Inflammatory macrophage (primary cell): ENCODE results near the gene TMEM178B.
"Not testable (repeated sequence)": the region's sequence is repeated elsewhere in the genome, so short reads cannot be mapped to it uniquely, and the experiment has no call there.

ENCODE experiments used
- DNase-seq, 2 donors: peaks; one replicate each; pipeline ENCODE4 v3.0.0-alpha.2; 2020 to 2022
- total RNA-seq, 18 experiments: gene quantifications; one replicate each; lab custom pipeline; 2026; ENCODE audit warnings: mixed read lengths in 6 of 18, inconsistent platforms in 2 of 18; lab: John Stamatoyannopoulos, UW

TMEM178B gene
- total RNA-seq = 0 to 0.25 (median 0.05) reads per million in 18 experiments

- DNase-seq = no peak
Measured at GRCh38 chr7:141073641-141074161, at the start of gene TMEM178B. TSS of gene TMEM178B (plus strand) at chr7:141074064.

- DNase-seq = no peak
Measured at GRCh38 chr7:141024668-141025067, 49.2 kb upstream of the TMEM178B start.

- no peak for DNase-seq
Measured at GRCh38 chr7:141027043-141027442, 46.8 kb upstream of the TMEM178B start.

GRCh38 chr7:141028767-141029166 is 45.1 kb upstream of the TMEM178B start:
- DNase-seq = no peak

GRCh38 chr7:141032539-141033323 is 41.1 kb upstream of the TMEM178B start:
- not testable (repeated sequence) for DNase-seq

GRCh38 chr7:141038100-141038499 is 35.8 kb upstream of the TMEM178B start:
- not testable (repeated sequence) for DNase-seq

- DNase-seq = peak; percentile 72 to 80
Measured at GRCh38 chr7:141039376-141039775, 34.5 kb upstream of the TMEM178B start.

- DNase-seq = no peak
Measured at GRCh38 chr7:141042222-141043193, 31.4 kb upstream of the TMEM178B start.

- DNase-seq = no peak
Measured at GRCh38 chr7:141043616-141044015, 30.2 kb upstream of the TMEM178B start.

- no peak for DNase-seq
Measured at GRCh38 chr7:141045126-141045841, 28.6 kb upstream of the TMEM178B start.

- DNase-seq = no peak
Measured at GRCh38 chr7:141045842-141046620, 27.8 kb upstream of the TMEM178B start.

- peak; percentile 57 to 86 for DNase-seq
Measured at GRCh38 chr7:141053626-141054025, 20.2 kb upstream of the TMEM178B start.

- no peak for DNase-seq
Measured at GRCh38 chr7:141055146-141055545, 18.7 kb upstream of the TMEM178B start.

GRCh38 chr7:141057788-141058187 is 16.1 kb upstream of the TMEM178B start:
- DNase-seq = no peak

GRCh38 chr7:141067856-141068255 is 6.0 kb upstream of the TMEM178B start:
- DNase-seq = not testable (repeated sequence)

GRCh38 chr7:141071260-141071854 is 2.5 kb upstream of the TMEM178B start:
- DNase-seq = no peak

GRCh38 chr7:141071855-141072547 is 1.9 kb upstream of the TMEM178B start:
- no peak for DNase-seq

- DNase-seq = peak in 1 of 2 donors; percentile 1
Measured at GRCh38 chr7:141072548-141073172, 1.2 kb upstream of the TMEM178B start.

- DNase-seq = no peak
Measured at GRCh38 chr7:141073173-141073640, 657 bp upstream of the TMEM178B start.
